Measurements from ENCODE around the gene PRCC. TPM values are rescaled to one million over a fixed set of nuclear protein-coding genes. Genes with fewer than 3 reads are reported as not detected.

Gene PRCC
- polyA plus RNA-seq, 3 donors, result 26.7 to 37.1 (median 29.6) TPM

- no peaks in the 10 kb centered on the region for H3K79me2 ChIP-seq (ENCODE audit: insufficient read depth, low read length)
- no peaks in the 10 kb centered on the region for H3K27me3 ChIP-seq (ENCODE audit: control insufficient read depth in 2 of 2, insufficient read depth in 2 of 2, low read length in 2 of 2)
- no peak overlapping the region for H3K4me2 ChIP-seq (replicated peaks; ENCODE audit: extremely low read depth, low read length, poor library complexity, severe bottlenecking)
- peaks cover 42 to 52% of the 10 kb centered on the region in 2 donors for H3K36me3 Mint-ChIP-seq
- H3K9me3 Mint-ChIP-seq, result no peaks in the 10 kb centered on the region
- H4K20me1 ChIP-seq (ENCODE audit: insufficient read depth, low read length), result no peaks in the 10 kb centered on the region
- no peak overlapping the region for H3K4me3 ChIP-seq (replicated peaks in 1 of 3; ENCODE audit: low read depth in 2 of 3, low read length in 3 of 3)
- H3K36me3 ChIP-seq (replicated peaks in 1 of 2; ENCODE audit: control insufficient read depth in 1 of 2, insufficient read depth in 2 of 2, low read length in 2 of 2), result peaks cover 35 to 51% of the 10 kb centered on the region in 2 donors
- intact Hi-C loops (cut with micrococcal nuclease), result no loop called here
- no peak overlapping the region for H3K4me3 Mint-ChIP-seq
- peaks cover 14 to 15% of the 10 kb centered on the region in 2 donors for H3K4me1 ChIP-seq (ENCODE audit: control insufficient read depth in 1 of 2, insufficient read depth in 2 of 2, low read length in 2 of 2)
- H3K27ac ChIP-seq (ENCODE audit: low read depth in 1 of 2, low read length in 2 of 2), result no peak overlapping the region
- no peak overlapping the region for H2AFZ ChIP-seq (ENCODE audit: insufficient read depth, low read depth, low read length, poor library complexity, severe bottlenecking)
- no peaks in the 10 kb centered on the region for H3K9me3 ChIP-seq (replicated peaks in 1 of 2; ENCODE audit: control insufficient read depth in 1 of 2, insufficient read depth in 1 of 2, low read length in 2 of 2)
- TF ChIP-seq CTCF (IDR thresholded peaks at IDR 0.05), result no peak
- WGBS (ENCODE audit: insufficient coverage), result 95% methylated on average over 7 of the region's 8 CpGs
- H3K4me1 Mint-ChIP-seq, result peaks cover 20% of the 10 kb centered on the region
- H3K9ac ChIP-seq (ENCODE audit: insufficient read depth, low read length, poor library complexity, severe bottlenecking), result no peak overlapping the region
- peaks cover 0 to 1% (median 1%) of the 10 kb centered on the region in 3 donors for H3K27me3 Mint-ChIP-seq (ENCODE audit: low read depth in 3 of 3)
- no peak for DNase-seq
- H3K27ac Mint-ChIP-seq, result no peak overlapping the region
Measured at GRCh38 chr1:156802421-156802935, 35.1 kb downstream of the PRCC start.

- no peaks in the 10 kb centered on the region for H3K9me3 ChIP-seq (replicated peaks in 1 of 2; ENCODE audit: control insufficient read depth in 1 of 2, insufficient read depth in 1 of 2, low read length in 2 of 2)
- no peak for TF ChIP-seq CTCF (IDR thresholded peaks at IDR 0.05)
- no peak overlapping the region for H3K27ac ChIP-seq (ENCODE audit: low read depth in 1 of 2, low read length in 2 of 2)
- intact Hi-C loops (cut with micrococcal nuclease), result no loop called here
- Mint-ChIP-seq H3K36me3 (peaks cover 34 to 45% of the 10 kb centered on the region in 2 donors), H3K27me3 (ENCODE audit: low read depth in 3 of 3) (peaks cover 0 to 3% (median 3%) of the 10 kb centered on the region in 3 donors), H3K27ac (peak overlapping the region in 1 of 7 donors; percentile 27), H3K4me1 (peaks cover 21% of the 10 kb centered on the region), H3K4me3 (no peak overlapping the region), H3K9me3 (no peaks in the 10 kb centered on the region)
- H2AFZ ChIP-seq (ENCODE audit: insufficient read depth, low read depth, low read length, poor library complexity, severe bottlenecking), result no peak overlapping the region
- no peaks in the 10 kb centered on the region for H3K79me2 ChIP-seq (ENCODE audit: insufficient read depth, low read length)
- H3K4me1 ChIP-seq (ENCODE audit: control insufficient read depth in 1 of 2, insufficient read depth in 2 of 2, low read length in 2 of 2), result peaks cover 14 to 15% of the 10 kb centered on the region in 2 donors
- no peaks in the 10 kb centered on the region for H4K20me1 ChIP-seq (ENCODE audit: insufficient read depth, low read length)
- no peak overlapping the region for H3K4me2 ChIP-seq (replicated peaks; ENCODE audit: extremely low read depth, low read length, poor library complexity, severe bottlenecking)
- no peak overlapping the region for H3K9ac ChIP-seq (ENCODE audit: insufficient read depth, low read length, poor library complexity, severe bottlenecking)
- H3K4me3 ChIP-seq (replicated peaks in 1 of 3; ENCODE audit: low read depth in 2 of 3, low read length in 3 of 3), result no peak overlapping the region
- WGBS (ENCODE audit: insufficient coverage), result 90% methylated on average over 5 of the region's 13 CpGs
- peaks cover 28 to 43% of the 10 kb centered on the region in 2 donors for H3K36me3 ChIP-seq (replicated peaks in 1 of 2; ENCODE audit: control insufficient read depth in 1 of 2, insufficient read depth in 2 of 2, low read length in 2 of 2)
- DNase-seq, result no peak
- no peaks in the 10 kb centered on the region for H3K27me3 ChIP-seq (ENCODE audit: control insufficient read depth in 2 of 2, insufficient read depth in 2 of 2, low read length in 2 of 2)
Measured at GRCh38 chr1:156803086-156803851, 35.9 kb downstream of the PRCC start.
